ENCODE data around the gene ZGLP1.

Gene ZGLP1

DNA sequence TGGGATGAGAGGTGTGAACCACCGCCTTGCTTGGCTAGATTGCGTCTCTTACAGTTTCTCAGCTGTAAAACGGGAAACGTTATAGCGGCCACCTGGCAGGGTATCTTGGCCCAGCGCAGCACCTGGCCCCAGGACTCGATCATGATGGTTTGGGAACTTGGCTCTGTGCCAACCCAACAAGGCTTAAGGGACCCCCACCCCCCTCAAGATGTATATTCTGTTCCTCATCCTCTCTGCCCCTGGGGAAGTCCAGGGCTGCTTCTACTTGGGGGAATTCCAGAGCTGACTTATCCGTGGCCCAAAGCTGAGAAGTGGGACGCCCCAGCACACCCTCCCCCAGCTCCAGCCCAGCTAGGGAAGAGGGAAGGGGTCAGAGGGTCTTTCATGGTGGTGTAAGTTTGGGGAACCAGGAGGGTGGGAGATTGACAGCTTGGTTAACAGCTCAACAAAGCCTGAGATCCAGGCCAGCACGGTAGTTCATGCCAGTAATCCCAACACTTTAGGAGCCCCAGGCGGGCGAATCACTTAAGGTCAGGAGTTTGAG lies 38.0 kb downstream of the ZGLP1 start:
- DNase-seq = no peak

- no peak for DNase-seq
These were observed 38.8 kb downstream of the ZGLP1 start, which contains the start of gene ICAM1 for GRCh38 chr19:10270616-10271394. Gene ICAM1, plus strand, starts transcription at chr19:10271120. Its CDS starts 40 bp downstream, at chr19:10271160.

DNA sequence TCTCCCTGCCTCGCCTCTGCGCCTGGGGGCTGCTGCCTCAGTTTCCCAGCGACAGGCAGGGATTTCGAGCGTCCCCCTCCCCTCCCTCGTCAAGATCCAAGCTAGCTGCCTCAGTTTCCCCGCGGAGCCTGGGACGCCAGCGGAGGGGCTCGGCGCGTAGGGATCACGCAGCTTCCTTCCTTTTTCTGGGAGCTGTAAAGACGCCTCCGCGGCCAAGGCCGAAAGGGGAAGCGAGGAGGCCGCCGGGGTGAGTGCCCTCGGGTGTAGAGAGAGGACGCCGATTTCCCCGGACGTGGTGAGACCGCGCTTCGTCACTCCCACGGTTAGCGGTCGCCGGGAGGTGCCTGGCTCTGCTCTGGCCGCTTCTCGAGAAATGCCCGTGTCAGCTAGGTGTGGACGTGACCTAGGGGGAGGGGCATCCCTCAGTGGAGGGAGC lies 39.4 kb downstream of the ZGLP1 start:
- DNase-seq = no peak

DNA sequence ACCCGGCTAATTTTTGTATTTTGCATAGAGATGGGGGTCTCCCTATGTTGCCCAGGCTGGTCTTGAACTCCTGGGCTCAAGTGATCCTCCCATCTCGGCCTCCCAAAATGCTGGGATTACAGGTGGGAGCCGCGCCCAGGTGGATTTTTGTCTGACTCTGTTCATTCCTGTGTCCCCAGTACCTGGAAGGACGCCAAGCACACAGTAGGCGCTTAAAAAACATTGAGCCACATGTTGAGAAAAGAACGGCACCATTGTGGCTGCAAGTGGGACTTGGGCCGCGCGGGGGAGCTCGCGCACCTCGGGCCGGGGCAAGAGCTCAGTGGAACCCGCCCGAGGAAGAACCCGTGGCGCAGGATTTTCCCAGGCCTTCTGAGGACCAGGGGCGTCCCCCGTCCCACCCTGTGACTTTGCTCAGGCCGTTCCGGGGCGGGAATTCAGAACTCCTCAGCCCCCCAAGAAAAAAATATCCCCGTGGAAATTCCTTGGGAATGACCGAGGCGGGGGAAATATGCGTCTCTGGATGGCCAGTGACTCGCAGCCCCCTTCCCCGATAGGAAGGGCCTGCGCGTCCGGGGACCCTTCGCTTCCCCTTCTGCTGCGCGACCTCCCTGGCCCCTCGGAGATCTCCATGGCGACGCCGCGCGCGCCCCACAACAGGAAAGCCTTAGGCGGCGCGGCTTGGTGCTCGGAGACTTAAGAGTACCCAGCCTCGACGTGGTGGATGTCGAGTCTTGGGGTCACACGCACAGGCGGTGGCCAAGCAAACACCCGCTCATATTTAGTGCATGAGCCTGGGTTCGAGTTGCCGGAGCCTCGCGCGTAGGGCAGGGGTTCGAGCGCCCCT lies 40.1 kb downstream of the ZGLP1 start:
- DNase-seq = peak; percentile 12

DNA sequence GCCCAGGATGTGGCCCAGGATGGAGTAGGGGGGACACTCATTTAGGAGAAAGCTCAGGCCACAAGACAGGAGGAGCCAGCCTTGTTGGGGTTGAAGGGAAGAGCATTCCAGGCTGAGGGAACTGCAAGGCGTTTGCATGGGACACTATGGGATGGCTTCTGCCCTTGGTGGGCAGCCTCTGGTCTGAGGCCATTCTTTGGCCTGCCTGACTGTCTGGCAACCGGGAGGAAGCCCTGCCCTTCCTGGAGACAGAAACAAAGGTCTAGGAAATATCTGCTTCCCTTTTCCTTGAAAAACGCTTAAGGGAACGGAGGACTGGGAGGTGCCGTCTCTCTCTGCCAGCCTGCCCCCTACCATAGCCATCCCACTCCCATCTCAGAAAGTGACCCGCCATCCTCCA lies 41.5 kb downstream of the ZGLP1 start:
- DNase-seq = no peak

DNA sequence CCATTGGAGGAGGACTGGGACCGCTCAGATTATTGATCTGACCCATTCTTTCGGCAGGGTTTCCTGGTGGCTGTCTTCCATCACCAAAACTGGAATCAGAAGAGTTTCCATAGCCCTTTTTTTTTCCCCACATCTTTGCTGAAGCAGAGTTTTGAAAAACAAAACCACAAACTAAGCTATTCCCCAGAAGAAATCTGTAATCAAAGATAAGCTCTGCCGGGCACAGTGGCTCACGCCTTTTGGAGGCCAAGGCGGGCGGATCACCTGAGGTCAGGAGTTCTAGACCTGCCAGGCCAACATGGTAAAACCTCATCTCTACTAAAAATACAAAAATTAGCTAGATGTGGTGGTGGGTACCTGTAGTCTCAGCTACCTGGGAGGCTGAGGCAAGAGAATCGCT lies 42.9 kb downstream of the ZGLP1 start:
- no peak for DNase-seq

DNA sequence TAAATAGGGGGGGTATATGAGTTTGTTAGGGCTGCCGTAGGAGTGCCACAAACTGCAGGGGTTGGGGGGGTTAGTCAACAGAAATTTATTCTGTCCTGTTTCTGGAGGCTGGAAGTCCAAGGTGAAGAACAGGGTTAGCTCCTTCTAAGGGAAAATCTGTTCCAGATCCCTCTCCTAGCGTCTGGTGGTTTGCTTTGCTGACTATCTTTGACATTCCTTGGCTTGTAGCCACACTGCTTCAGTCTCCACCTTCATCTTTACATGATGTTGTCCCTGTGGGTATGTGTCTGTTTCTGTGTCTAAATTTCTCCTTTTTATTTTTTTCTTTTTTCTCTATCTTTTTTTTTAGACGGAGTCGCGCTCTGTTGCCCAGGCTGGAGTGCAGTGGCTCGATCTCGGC lies 46.8 kb downstream of the ZGLP1 start:
- no peak for DNase-seq

DNA sequence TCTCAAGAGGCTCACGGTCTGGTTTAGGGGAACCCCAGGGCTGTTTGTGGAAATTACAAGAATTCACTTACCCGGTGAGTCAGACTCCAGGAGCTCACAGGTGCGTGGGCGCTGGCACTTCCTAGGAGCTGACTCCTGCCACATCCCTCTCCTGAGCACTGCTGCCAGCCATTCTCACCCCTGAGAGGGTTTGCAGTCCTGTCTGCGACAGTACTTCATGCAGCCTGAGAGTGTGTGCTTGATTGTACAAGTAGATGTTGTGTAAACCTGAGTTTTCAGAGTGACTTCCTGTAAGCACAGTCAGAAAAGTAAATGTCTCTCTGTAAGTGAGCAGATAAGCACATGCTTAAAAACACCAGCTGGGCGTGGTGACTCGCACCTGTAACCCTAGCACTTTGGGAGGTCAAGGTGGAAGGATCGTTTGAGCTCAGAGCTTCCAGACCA lies 49.5 kb downstream of the ZGLP1 start:
- no peak for DNase-seq

DNA sequence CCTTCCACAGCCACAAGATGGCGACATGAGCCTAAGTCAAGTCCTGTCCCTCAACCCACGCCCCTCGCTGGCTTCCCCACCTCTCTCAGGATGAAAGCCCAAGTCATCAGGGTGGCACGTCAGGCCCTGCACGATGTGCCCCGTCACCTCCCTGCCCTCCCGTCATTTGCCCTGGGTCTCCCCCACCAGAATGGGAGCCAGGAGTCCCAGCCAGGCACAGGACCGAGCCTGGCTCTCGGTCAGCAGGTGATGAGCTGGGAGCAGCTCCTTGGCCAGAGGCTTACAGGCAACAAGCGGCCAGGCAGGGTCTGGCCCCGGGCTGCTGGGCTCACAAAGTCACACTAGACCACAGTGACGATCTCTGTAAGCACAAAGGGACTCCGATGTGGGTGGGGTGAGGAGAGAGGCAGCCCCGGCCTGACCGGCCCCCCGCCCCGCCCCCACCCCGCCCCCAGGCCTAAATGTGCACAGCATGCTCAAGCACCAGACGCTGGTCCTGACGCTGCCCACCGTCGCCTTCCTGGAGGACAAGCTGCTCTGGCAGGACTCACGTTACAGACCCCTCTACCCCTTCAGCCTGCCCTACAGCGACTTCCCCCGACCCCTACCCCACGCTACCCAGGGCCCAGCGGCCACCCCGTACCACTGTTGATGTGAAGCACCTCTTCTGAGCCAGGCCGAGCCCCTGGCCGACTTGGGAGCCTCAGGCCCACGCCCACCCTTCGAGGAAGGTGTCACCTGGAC lies 50.3 kb downstream of the ZGLP1 start:
- DNase-seq = peak; percentile 53

- DNase-seq = no peak
These were observed 51.4 kb downstream of the ZGLP1 start for GRCh38 chr19:10258080-10258710.

- no peak for DNase-seq
These were observed 52.5 kb downstream of the ZGLP1 start for GRCh38 chr19:10256970-10257615.

- DNase-seq = no peak
These were observed 53.1 kb downstream of the ZGLP1 start for GRCh38 chr19:10256551-10256950.

DNA sequence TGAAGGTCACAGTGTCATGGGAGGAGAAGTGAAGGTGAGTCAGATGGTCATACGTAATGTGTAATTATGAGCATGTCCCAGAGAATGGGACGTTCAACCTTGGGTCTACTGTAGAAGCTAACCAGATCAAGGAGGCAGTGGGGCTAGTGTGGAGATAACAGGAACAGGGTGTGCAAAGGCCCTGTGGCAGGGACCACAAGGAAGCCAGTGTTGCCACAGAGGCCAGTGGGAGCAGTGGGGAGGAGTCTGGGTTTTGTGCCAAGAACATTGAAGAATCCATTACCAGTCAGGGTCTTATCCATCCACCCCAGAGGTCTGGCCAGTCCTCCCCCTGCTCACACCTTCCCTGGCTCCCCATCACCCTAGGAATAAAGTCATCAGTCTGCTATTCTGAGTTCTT lies 54.3 kb downstream of the ZGLP1 start:
- no peak for DNase-seq

Data from NCI-H446 treated with DMSO at 0.1 percent for 48 hours (cell line).